Neural cell (in vitro differentiated cells): ENCODE results near the gene TMEM212. TPM values are rescaled to one million over a fixed set of nuclear protein-coding genes. Genes with fewer than 3 reads are reported as not detected.

ENCODE experiments used
- H2AFZ ChIP-seq: fragments of 200-600, 300-800 bp; sonication (generic), shearing (Covaris generic); 2 replicates; pipeline ENCODE4 v1.6.0; 2014; ENCODE audit warnings: low read depth, mild to moderate bottlenecking, antibody characterized with exemption, low read length, moderate library complexity
- H3F3A ChIP-seq: fragments of 200-600 bp; shearing (Covaris generic); 2 replicates; pipeline ENCODE4 v1.6.1; 2016; ENCODE audit warnings: mild to moderate bottlenecking, moderate library complexity, mixed read lengths, antibody characterized with exemption, low read length; ENCODE audit not compliant: insufficient read depth, poor library complexity, severe bottlenecking
- H3K27ac ChIP-seq: fragments of 200-600, 300-800 bp; sonication (generic), shearing (Covaris generic); 2 replicates; pipeline ENCODE4 v1.5.1; 2014; ENCODE audit warnings: mild to moderate bottlenecking, low read length, moderate library complexity
- H3K27me3 ChIP-seq: fragments of 300-800, 200-600 bp; sonication (generic), shearing (Covaris generic); 2 replicates; pipeline ENCODE4 v1.6.0; 2014; ENCODE audit warnings: mild to moderate bottlenecking, low read depth, low read length, moderate library complexity; ENCODE audit not compliant: insufficient read depth
- H3K36me3 ChIP-seq: fragments of 300-800, 200-600 bp; sonication (generic), shearing (Covaris generic); 2 replicates; pipeline ENCODE4 v1.5.1; 2014; ENCODE audit warnings: mild to moderate bottlenecking, antibody characterized with exemption, low read length, moderate library complexity; ENCODE audit not compliant: insufficient read depth
- H3K4me2 ChIP-seq: fragments of 300-800, 200-600 bp; sonication (generic), shearing (Covaris generic); 2 replicates; pipeline ENCODE4 v1.6.0; 2014; ENCODE audit warnings: mild to moderate bottlenecking, low read length
- H3K4me3 ChIP-seq: fragments of 300-800, 200-600 bp; sonication (generic), shearing (Covaris generic); 2 replicates; pipeline ENCODE4 v1.5.1; 2014; ENCODE audit warnings: mild to moderate bottlenecking, low read length, moderate library complexity
- H3K79me2 ChIP-seq: fragments of 200-600 bp; shearing (Covaris generic); replicated peaks from 2 replicates; pipeline ENCODE4 v1.6.0; 2014; ENCODE audit warnings: mild to moderate bottlenecking, low read length, moderate library complexity; ENCODE audit not compliant: insufficient read depth
- H3K9ac ChIP-seq: fragments of 300-800, 200-600 bp; sonication (generic), shearing (Covaris generic); 2 replicates; pipeline ENCODE4 v1.6.1; 2016; ENCODE audit warnings: mild to moderate bottlenecking, low read length, mixed read lengths
- H3K9me2 ChIP-seq: fragments of 200-600 bp; shearing (Covaris generic); 2 replicates; pipeline ENCODE4 v1.6.1; 2016; ENCODE audit warnings: mild to moderate bottlenecking, low read length, mixed read lengths; ENCODE audit not compliant: insufficient read depth
- H3K9me3 ChIP-seq: fragments of 200-600, 300-800 bp; sonication (generic), shearing (Covaris generic); 2 replicates; pipeline ENCODE4 v1.6.1; 2016; ENCODE audit warnings: mild to moderate bottlenecking, mixed run types, low read length, moderate library complexity, mixed read lengths
- H4K20me1 ChIP-seq: fragments of 200-600 bp; shearing (Covaris generic); 2 replicates; pipeline ENCODE4 v1.6.1; 2016; ENCODE audit warnings: mild to moderate bottlenecking, mixed run types; ENCODE audit not compliant: insufficient read depth
- CTCF ChIP-seq: fragments of 450-650 bp; IDR thresholded peaks from 2 replicates; pipeline ENCODE4 v1.5.1; 2014; ENCODE audit warnings: antibody characterized with exemption, mild to moderate bottlenecking, moderate library complexity; ENCODE audit not compliant: poor library complexity, severe bottlenecking
- EP300 ChIP-seq: fragments of 450-650 bp; conservative IDR thresholded peaks from 2 replicates; pipeline ENCODE4 v1.6.1; 2014; ENCODE audit warnings: antibody characterized with exemption, mild to moderate bottlenecking, moderate library complexity; ENCODE audit not compliant: poor library complexity, severe bottlenecking
- EZH2 ChIP-seq: fragments of 200-600, 300-800 bp; shearing (Covaris generic), sonication (generic); IDR thresholded peaks from 2 replicates; pipeline ENCODE4 v1.6.1; 2014; ENCODE audit warnings: antibody characterized with exemption, low read length, borderline replicate concordance, mild to moderate bottlenecking; ENCODE audit not compliant: insufficient read depth, poor library complexity, severe bottlenecking
- MXI1 ChIP-seq: fragments of 450-650 bp; conservative IDR thresholded peaks from 2 replicates; pipeline ENCODE4 v1.6.1; 2014; ENCODE audit warnings: antibody characterized with exemption, mild to moderate bottlenecking; ENCODE audit not compliant: poor library complexity, severe bottlenecking
- POLR2AphosphoS5 ChIP-seq: IDR thresholded peaks from 2 replicates; pipeline ENCODE4 v1.6.1; 2012
- RAD21 ChIP-seq: fragments of 450-650 bp; conservative IDR thresholded peaks from 2 replicates; pipeline ENCODE4 v1.6.1; 2014; ENCODE audit warnings: antibody characterized with exemption, mild to moderate bottlenecking, moderate library complexity
- REST ChIP-seq: IDR thresholded peaks from 2 replicates; pipeline ENCODE4 v1.6.1; 2012; ENCODE audit warnings: borderline replicate concordance
- SMC3 ChIP-seq: fragments of 450-650 bp; conservative IDR thresholded peaks from 2 replicates; pipeline ENCODE4 v1.6.1; 2014; ENCODE audit warnings: antibody characterized with exemption, mild to moderate bottlenecking, moderate library complexity; ENCODE audit not compliant: poor library complexity
- TAF1 ChIP-seq: IDR thresholded peaks from 2 replicates; pipeline ENCODE4 v1.6.1; 2012; ENCODE audit warnings: low read depth
- polyA plus RNA-seq: library from polyadenylated mRNA; depleted of rRNA; stranded (reverse); fragments of >200 nt; gene quantifications from 2 replicates; pipeline ENCODE4 v1.2.3, GENCODE V29; 2014

The TMEM212 gene
- polyA plus RNA-seq, 1 donor from 2014 or later = not detected

- Histone ChIP-seq H3F3A (no peaks in the 10 kb centered on the region), H3K27me3 (no peaks in the 10 kb centered on the region), H4K20me1 (no peaks in the 10 kb centered on the region), H2AFZ (no peak overlapping the region), H3K4me2 (no peak overlapping the region), H3K9ac (no peak overlapping the region), H3K79me2 (no peaks in the 10 kb centered on the region), H3K9me2 (no peaks in the 10 kb centered on the region), H3K4me3 (no peak overlapping the region), H3K27ac (no peak overlapping the region), H3K36me3 (no peaks in the 10 kb centered on the region), H3K9me3 (no peaks in the 10 kb centered on the region)
- TF ChIP-seq POLR2AphosphoS5 = no peak
- TF ChIP-seq SMC3 = no peak
- no peak for TF ChIP-seq EZH2
- no peak for TF ChIP-seq CTCF
- TF ChIP-seq MXI1 = no peak
- no peak for TF ChIP-seq RAD21
- TF ChIP-seq TAF1 = no peak
- TF ChIP-seq EP300 = no peak
- no peak for TF ChIP-seq REST
Measured at GRCh38 chr3:171835116-171835515, 8.0 kb upstream of the TMEM212 start.

GRCh38 chr3:171835613-171836012, 7.5 kb upstream of the TMEM212 start:
- Histone ChIP-seq H3K27ac (no peak overlapping the region), H3K9me3 (no peaks in the 10 kb centered on the region), H4K20me1 (no peaks in the 10 kb centered on the region)

More at GRCh38 chr3:171835613-171836012, 7.5 kb upstream of the TMEM212 start:
- no peak overlapping the region for H2AFZ ChIP-seq
- H3K4me3 ChIP-seq = no peak overlapping the region
- no peaks in the 10 kb centered on the region for H3K9me2 ChIP-seq
- H3K36me3 ChIP-seq = no peaks in the 10 kb centered on the region
- H3K9ac ChIP-seq = no peak overlapping the region
- TF ChIP-seq SMC3 (no peak), EZH2 (no peak), CTCF (no peak), EP300 (no peak), REST (no peak), TAF1 (no peak), RAD21 (no peak), POLR2AphosphoS5 (no peak), MXI1 (no peak)
- H3K4me2 ChIP-seq = no peak overlapping the region
- no peaks in the 10 kb centered on the region for H3F3A ChIP-seq
- H3K79me2 ChIP-seq = no peaks in the 10 kb centered on the region
- no peaks in the 10 kb centered on the region for H3K27me3 ChIP-seq
